GM12878 (cell line): ENCODE measurements around the gene CCIN. TPM values are rescaled to one million over a fixed set of nuclear protein-coding genes. Genes with fewer than 3 reads are reported as not detected.

Experiments used
- ASH2L ChIP-seq: fragments of 300-600, 200-600 bp; sonication (generic); IDR thresholded peaks from 2 replicates; pipeline ENCODE4 v1.6.1; 2017; ENCODE audit warnings: low read depth, mild to moderate bottlenecking, borderline replicate concordance
- BACH1 ChIP-seq: fragments of 450-650 bp; IDR thresholded peaks from 2 replicates; pipeline ENCODE4 v1.6.1; 2017; ENCODE audit warnings: mild to moderate bottlenecking, borderline replicate concordance
- FOXM1 ChIP-seq: IDR thresholded peaks from 2 replicates; pipeline ENCODE4 v1.6.1; 2012; ENCODE audit warnings: low read depth, mild to moderate bottlenecking, inconsistent platforms, low read length, moderate library complexity
- IKZF2 ChIP-seq, 2 experiments: fragments of 450-650 bp; IDR thresholded peaks; 2 replicates each; pipeline ENCODE4 v1.6.1; 2017; ENCODE audit warnings: mild to moderate bottlenecking in 2 of 2, moderate library complexity in 2 of 2
- NFIC ChIP-seq: IDR thresholded peaks from 2 replicates; pipeline ENCODE4 v1.6.1; 2012; ENCODE audit warnings: low read depth, mild to moderate bottlenecking, inconsistent platforms, low read length, moderate library complexity
- PAX5 ChIP-seq: IDR thresholded peaks from 2 replicates; pipeline ENCODE4 v1.6.1; 2011; ENCODE audit warnings: low read depth, low read length, borderline replicate concordance
- PML ChIP-seq: IDR thresholded peaks from 2 replicates; pipeline ENCODE4 v1.6.1; 2012; ENCODE audit warnings: low read length, inconsistent platforms
- SMAD1 ChIP-seq: fragments of 450-650 bp; IDR thresholded peaks from 2 replicates; pipeline ENCODE4 v1.6.1; 2018; ENCODE audit warnings: mild to moderate bottlenecking, low read depth; ENCODE audit not compliant: partially characterized antibody
- polyA plus RNA-seq, 11 experiments: library from polyadenylated mRNA; depleted of rRNA in 4 of 11; unstranded in 6 of 11; stranded (reverse) in 5 of 11; fragments of >200 nt; fragmentation: Nextera tagmentation in 4 of 11; fragmentation: Illumina TruSeq in 1 of 11; extraction: Ambion mirVana in 4 of 11; extraction: Trizol in 1 of 11; gene quantifications; 1 replicate in 1 of 11; 2 replicates in 10 of 11; pipeline versions ENCODE4 v1.2.1 to v1.2.3, GENCODE V29; 2011 to 2016; ENCODE audit warnings: inconsistent platforms in 2 of 11, missing spikeins in 2 of 11, low read depth in 1 of 11
- total RNA-seq, 4 experiments: library from RNA; depleted of rRNA in 3 of 4; stranded (reverse); fragments of >200 nt in 3 of 4; fragmentation: Illumina TruSeq in 1 of 4; extraction: Trizol in 1 of 4; gene quantifications; 2 replicates each; pipeline versions ENCODE4 v1.2.1 to v1.2.3, GENCODE V29; 2013 to 2021
- TF ChIP-seq, protein P1 (sequence below): IDR thresholded peaks from 2 replicates; pipeline ENCODE4 v1.6.1; 2012; ENCODE audit warnings: low read length, inconsistent platforms
- TF ChIP-seq, protein P2 (sequence below): fragments of 450-650 bp; IDR thresholded peaks from 2 replicates; pipeline ENCODE4 v1.6.1; 2016; ENCODE audit warnings: mild to moderate bottlenecking

CCIN gene
- total and polyA plus RNA-seq, 10 of the 15 experiments (the other 5 are each of a cell fraction or from before 2014, with no cell fraction given), result not detected

DNA sequence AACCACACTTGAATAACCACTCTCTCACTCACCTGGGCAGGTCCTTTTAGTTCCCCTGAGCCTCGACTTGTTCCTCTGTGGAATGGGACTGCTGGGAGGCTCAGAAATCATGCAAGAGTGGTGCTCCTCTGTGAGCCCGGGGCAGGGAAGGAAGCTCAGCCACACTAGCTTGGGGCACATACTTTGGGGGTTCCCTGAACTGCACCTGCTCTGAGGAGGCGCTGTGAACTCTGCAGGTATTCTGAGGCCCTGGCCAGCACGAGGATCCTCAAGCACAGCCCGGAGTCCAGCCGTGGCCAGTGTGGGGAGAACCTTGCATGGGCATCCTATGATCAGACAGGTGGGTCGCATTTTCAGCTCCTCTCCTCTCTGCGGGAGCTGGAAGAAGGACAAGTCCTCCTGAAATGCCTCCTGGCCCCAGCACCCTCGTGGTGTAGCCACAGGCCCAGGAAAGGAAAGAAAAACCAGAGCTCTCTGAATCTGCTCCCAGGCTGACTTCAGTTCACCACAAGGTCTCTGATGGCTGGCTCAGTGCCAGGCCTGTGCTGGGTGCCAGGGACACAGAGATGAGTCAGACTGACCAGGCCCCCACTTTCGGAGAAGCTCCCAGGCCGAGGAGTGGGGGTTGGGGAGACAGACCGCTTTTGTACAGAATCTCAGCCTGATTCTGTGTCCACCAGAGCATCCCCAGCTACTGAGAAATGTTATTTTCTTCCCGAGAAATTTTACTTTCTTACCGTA lies 20.7 kb upstream of the CCIN start (continued):
- TF ChIP-seq BACH1, result no peak
- TF ChIP-seq NFIC, result peak; percentile 69
- no peak for TF ChIP-seq ASH2L
- TF ChIP-seq, protein P1, sequence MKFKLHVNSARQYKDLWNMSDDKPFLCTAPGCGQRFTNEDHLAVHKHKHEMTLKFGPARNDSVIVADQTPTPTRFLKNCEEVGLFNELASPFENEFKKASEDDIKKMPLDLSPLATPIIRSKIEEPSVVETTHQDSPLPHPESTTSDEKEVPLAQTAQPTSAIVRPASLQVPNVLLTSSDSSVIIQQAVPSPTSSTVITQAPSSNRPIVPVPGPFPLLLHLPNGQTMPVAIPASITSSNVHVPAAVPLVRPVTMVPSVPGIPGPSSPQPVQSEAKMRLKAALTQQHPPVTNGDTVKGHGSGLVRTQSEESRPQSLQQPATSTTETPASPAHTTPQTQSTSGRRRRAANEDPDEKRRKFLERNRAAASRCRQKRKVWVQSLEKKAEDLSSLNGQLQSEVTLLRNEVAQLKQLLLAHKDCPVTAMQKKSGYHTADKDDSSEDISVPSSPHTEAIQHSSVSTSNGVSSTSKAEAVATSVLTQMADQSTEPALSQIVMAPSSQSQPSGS, result peak; percentile 70; the same call in 1 of the 2 replicates
- TF ChIP-seq SMAD1, result peak; percentile 94
- TF ChIP-seq FOXM1, result peak; percentile 62; the same call in 1 of the 2 replicates
- peak; percentile 33 to 36; a peak in 2 of 4 replicates for TF ChIP-seq IKZF2 (IDR thresholded peaks at IDR 0.05)
- peak; percentile 78; the same call in 1 of the 2 replicates for TF ChIP-seq PAX5
- TF ChIP-seq, protein P2, sequence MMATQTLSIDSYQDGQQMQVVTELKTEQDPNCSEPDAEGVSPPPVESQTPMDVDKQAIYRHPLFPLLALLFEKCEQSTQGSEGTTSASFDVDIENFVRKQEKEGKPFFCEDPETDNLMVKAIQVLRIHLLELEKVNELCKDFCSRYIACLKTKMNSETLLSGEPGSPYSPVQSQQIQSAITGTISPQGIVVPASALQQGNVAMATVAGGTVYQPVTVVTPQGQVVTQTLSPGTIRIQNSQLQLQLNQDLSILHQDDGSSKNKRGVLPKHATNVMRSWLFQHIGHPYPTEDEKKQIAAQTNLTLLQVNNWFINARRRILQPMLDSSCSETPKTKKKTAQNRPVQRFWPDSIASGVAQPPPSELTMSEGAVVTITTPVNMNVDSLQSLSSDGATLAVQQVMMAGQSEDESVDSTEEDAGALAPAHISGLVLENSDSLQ, result no peak
- TF ChIP-seq PML, result 0 out of 2 replicates have a peak, but pooled peaks have one; percentile 25
